GM21360 (cell line): ENCODE measurements around the gene GALNT5.
"Not testable (repeated sequence)": the region's sequence is repeated elsewhere in the genome, so short reads cannot be mapped to it uniquely, and the experiment has no call there.

Experiments used
- ATAC-seq: cut with Tn5 transposase; IDR thresholded peaks from one replicate; pipeline ENCODE4 v1.9.1; 2021; ENCODE audit warnings: mild to moderate bottlenecking, moderate library complexity; ENCODE audit not compliant: unreplicated experiment

GALNT5 gene

GRCh38 chr2:157324331-157324843 lies 66.9 kb downstream of the GALNT5 start:
- no peak for ATAC-seq

- no peak for ATAC-seq
Measured at GRCh38 chr2:157325786-157326185, 68.3 kb downstream of the GALNT5 start, which contains the start of gene ERMN. Gene ERMN, minus strand, starts transcription at chr2:157325824. Its CDS starts 182 bp downstream, at chr2:157325642.

- no peak for ATAC-seq
Measured at GRCh38 chr2:157326698-157327097, 69.2 kb downstream of the GALNT5 start.

- no peak for ATAC-seq
Measured at GRCh38 chr2:157327200-157327599, 69.7 kb downstream of the GALNT5 start.

GRCh38 chr2:157327621-157328500 lies 70.4 kb downstream of the GALNT5 start:
- ATAC-seq: peak; percentile 98

GRCh38 chr2:157329524-157329923 lies 72.0 kb downstream of the GALNT5 start:
- no peak for ATAC-seq

GRCh38 chr2:157333304-157334047 lies 76.0 kb downstream of the GALNT5 start:
- no peak for ATAC-seq

- no peak for ATAC-seq
Measured at GRCh38 chr2:157334335-157334734, 76.8 kb downstream of the GALNT5 start.

GRCh38 chr2:157334797-157335196 lies 77.3 kb downstream of the GALNT5 start:
- ATAC-seq: no peak

- no peak for ATAC-seq
Measured at GRCh38 chr2:157336137-157337010, 78.9 kb downstream of the GALNT5 start.

- no peak for ATAC-seq
Measured at GRCh38 chr2:157337978-157338377, 80.5 kb downstream of the GALNT5 start.

GRCh38 chr2:157339965-157340655 lies 82.6 kb downstream of the GALNT5 start:
- ATAC-seq: no peak

- ATAC-seq: not testable (repeated sequence)
Measured at GRCh38 chr2:157341381-157341780, 83.9 kb downstream of the GALNT5 start.

- no peak for ATAC-seq
Measured at GRCh38 chr2:157345647-157346389, 88.3 kb downstream of the GALNT5 start.

- no peak for ATAC-seq
Measured at GRCh38 chr2:157348291-157348921, 90.9 kb downstream of the GALNT5 start.

GRCh38 chr2:157349949-157350515 lies 92.5 kb downstream of the GALNT5 start:
- ATAC-seq: no peak

GRCh38 chr2:157355618-157356017 lies 98.1 kb downstream of the GALNT5 start:
- ATAC-seq: no peak

GRCh38 chr2:157359628-157360027 lies 102.1 kb downstream of the GALNT5 start:
- no peak for ATAC-seq

GRCh38 chr2:157361526-157361925 lies 104.0 kb downstream of the GALNT5 start:
- no peak for ATAC-seq
